ENCODE data around the gene FBXL17. TPM values are rescaled to one million over a fixed set of nuclear protein-coding genes. Genes with fewer than 3 reads are reported as not detected.

FBXL17 gene
- total RNA-seq, 1 experiment from 2014 or later, result 8.8 TPM

DNA sequence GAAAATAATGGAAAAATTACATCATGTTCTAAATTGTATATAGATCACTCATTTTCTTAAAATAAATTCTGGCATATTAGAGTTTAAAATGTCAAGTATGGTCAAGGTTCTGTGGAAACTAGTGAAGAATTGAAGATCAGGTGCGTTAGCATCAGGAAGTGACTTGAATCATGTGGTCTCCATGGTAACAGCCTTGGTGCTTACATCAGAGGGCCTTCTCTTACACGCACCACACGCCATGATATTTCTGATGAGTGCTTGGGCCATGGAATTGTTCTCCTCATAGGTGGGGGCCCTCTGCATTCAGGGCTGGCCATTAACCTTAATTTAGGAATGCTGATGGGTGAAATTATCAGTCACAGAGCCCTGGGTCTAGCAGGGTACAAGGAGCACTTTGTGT is 423.0 kb downstream of the FBXL17 start:
- no peak overlapping the region for H3K4me2 ChIP-seq (ENCODE audit: low read length)
- no peaks in the 10 kb centered on the region for H3K9me2 ChIP-seq (replicated peaks; ENCODE audit: low read length)
- H3K79me2 ChIP-seq (ENCODE audit: low read length), result no peaks in the 10 kb centered on the region
- ChIA-PET CTCF (no interaction called here), POLR2A (ENCODE audit: unreplicated experiment) (no interaction called here)
- ATAC-seq (no peak), DNase-seq (no peak)
- no peak overlapping the region for H2AFZ ChIP-seq (ENCODE audit: low read length)
- intact Hi-C loops (cut with micrococcal nuclease), result no loop called here
- TF ChIP-seq, protein P1, sequence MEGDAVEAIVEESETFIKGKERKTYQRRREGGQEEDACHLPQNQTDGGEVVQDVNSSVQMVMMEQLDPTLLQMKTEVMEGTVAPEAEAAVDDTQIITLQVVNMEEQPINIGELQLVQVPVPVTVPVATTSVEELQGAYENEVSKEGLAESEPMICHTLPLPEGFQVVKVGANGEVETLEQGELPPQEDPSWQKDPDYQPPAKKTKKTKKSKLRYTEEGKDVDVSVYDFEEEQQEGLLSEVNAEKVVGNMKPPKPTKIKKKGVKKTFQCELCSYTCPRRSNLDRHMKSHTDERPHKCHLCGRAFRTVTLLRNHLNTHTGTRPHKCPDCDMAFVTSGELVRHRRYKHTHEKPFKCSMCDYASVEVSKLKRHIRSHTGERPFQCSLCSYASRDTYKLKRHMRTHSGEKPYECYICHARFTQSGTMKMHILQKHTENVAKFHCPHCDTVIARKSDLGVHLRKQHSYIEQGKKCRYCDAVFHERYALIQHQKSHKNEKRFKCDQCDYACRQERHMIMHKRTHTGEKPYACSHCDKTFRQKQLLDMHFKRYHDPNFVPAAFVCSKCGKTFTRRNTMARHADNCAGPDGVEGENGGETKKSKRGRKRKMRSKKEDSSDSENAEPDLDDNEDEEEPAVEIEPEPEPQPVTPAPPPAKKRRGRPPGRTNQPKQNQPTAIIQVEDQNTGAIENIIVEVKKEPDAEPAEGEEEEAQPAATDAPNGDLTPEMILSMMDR (conservative IDR thresholded peaks at IDR 0.05; ENCODE audit: low read depth, low read length), result no peak
- no peak for TF ChIP-seq EZH2 (IDR thresholded peaks at IDR 0.05; ENCODE audit: low read length, unreplicated experiment)
- no peak for TF ChIP-seq EZH2phosphoT487 (IDR thresholded peaks at IDR 0.05; ENCODE audit: borderline replicate concordance, low read length)
- BruUV-seq (replicated peaks), result no TSS peak
- no peaks in the 10 kb centered on the region for H3K9me3 ChIP-seq (ENCODE audit: low read length)
- no peaks in the 10 kb centered on the region for H3F3A ChIP-seq (ENCODE audit: low read length, unreplicated experiment)
- no peak overlapping the region for H3K4me3 ChIP-seq (ENCODE audit: low read length)
- peaks cover 13% of the 10 kb centered on the region for H3K4me1 ChIP-seq (ENCODE audit: insufficient read depth, low read length)
- H3K36me3 ChIP-seq (ENCODE audit: low read depth, low read length), result no peaks in the 10 kb centered on the region
- H4K20me1 ChIP-seq (ENCODE audit: low read length), result no peaks in the 10 kb centered on the region
- no peak overlapping the region for H3K27ac ChIP-seq (ENCODE audit: low read length)
- no peaks in the 10 kb centered on the region for H3K27me3 ChIP-seq (ENCODE audit: low read length)
- H3K9ac ChIP-seq (ENCODE audit: low read length), result no peak overlapping the region

DNA sequence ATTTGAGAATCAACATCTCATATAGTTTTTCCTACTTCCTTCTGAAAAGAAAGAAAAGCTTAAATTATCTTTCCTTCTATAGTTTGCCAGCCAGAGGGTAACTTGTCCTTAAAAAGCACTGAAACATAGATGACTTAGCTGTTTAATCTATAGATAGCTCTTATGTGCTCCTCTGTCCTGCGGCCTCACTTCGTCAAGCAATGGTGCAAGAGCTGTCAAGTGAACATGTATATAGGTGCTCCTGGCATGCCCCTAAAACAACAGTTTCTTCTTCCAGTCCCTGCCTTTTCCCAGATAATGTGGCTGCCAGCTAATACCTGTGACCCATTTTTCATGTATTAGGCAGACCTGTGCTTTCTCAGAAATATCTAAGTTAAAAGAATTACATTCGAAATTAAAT is 423.5 kb downstream of the FBXL17 start:
- intact Hi-C loops (cut with micrococcal nuclease), result no loop called here
- no TSS peak for BruUV-seq (replicated peaks)
- ChIA-PET CTCF (no interaction called here), POLR2A (ENCODE audit: unreplicated experiment) (no interaction called here)
- Histone ChIP-seq H3K9me3 (ENCODE audit: low read length) (no peaks in the 10 kb centered on the region), H3K27me3 (ENCODE audit: low read length) (no peaks in the 10 kb centered on the region), H3K27ac (ENCODE audit: low read length) (no peak overlapping the region), H3K4me3 (ENCODE audit: low read length) (no peak overlapping the region), H3K9ac (ENCODE audit: low read length) (no peak overlapping the region), H4K20me1 (ENCODE audit: low read length) (no peaks in the 10 kb centered on the region), H3K4me1 (ENCODE audit: insufficient read depth, low read length) (peaks cover 13% of the 10 kb centered on the region), H3K79me2 (ENCODE audit: low read length) (no peaks in the 10 kb centered on the region), H3K36me3 (ENCODE audit: low read depth, low read length) (no peaks in the 10 kb centered on the region), H3F3A (ENCODE audit: low read length, unreplicated experiment) (no peaks in the 10 kb centered on the region), H3K4me2 (ENCODE audit: low read length) (no peak overlapping the region), H2AFZ (ENCODE audit: low read length) (no peak overlapping the region), H3K9me2 (replicated peaks; ENCODE audit: low read length) (no peaks in the 10 kb centered on the region)
- ATAC-seq (no peak), DNase-seq (no peak)
- TF ChIP-seq EZH2phosphoT487 (IDR thresholded peaks at IDR 0.05; ENCODE audit: borderline replicate concordance, low read length) (no peak), EZH2 (IDR thresholded peaks at IDR 0.05; ENCODE audit: low read length, unreplicated experiment) (no peak)
- TF ChIP-seq, protein P1 (conservative IDR thresholded peaks at IDR 0.05; ENCODE audit: low read depth, low read length), result no peak

DNA sequence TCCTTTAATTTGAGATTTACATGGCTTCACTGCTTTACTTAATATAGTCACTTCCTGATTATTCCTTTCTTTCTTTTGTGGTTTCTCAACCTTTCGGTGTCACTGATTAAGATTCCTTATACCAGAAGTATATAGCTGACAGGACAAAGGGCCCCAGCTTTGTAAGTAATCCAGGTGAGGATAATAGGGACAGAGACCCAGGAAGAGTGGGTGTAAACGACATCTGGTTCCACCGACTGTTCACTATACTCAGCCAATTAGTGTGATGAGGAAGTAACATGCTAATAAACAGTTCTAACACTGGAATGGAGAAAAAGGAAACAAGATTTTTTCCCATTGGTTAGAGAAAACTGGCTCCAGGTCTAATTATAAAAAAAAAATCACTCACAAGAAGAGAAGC is 424.8 kb downstream of the FBXL17 start:
- BruUV-seq (replicated peaks), result no TSS peak
- ATAC-seq, result no peak
- no peaks in the 10 kb centered on the region for H3F3A ChIP-seq (ENCODE audit: low read length, unreplicated experiment)

More for the DNA sequence above, 424.8 kb downstream of the FBXL17 start:
- H4K20me1 ChIP-seq (ENCODE audit: low read length), result no peaks in the 10 kb centered on the region
- intact Hi-C loops (cut with micrococcal nuclease), result no loop called here
- ChIA-PET CTCF (interaction anchor here (0.6 kb wide), 1 partner anchor 425 kb away, joined by 10 read pairs; no protein-coding TSS in a partner anchor), POLR2A (ENCODE audit: unreplicated experiment) (no interaction called here)
- H3K27me3 ChIP-seq (ENCODE audit: low read length), result no peaks in the 10 kb centered on the region
- H2AFZ ChIP-seq (ENCODE audit: low read length), result no peak overlapping the region
- no peak overlapping the region for H3K9ac ChIP-seq (ENCODE audit: low read length)
- H3K4me3 ChIP-seq (ENCODE audit: low read length), result no peak overlapping the region
- no peak for DNase-seq
- H3K9me2 ChIP-seq (replicated peaks; ENCODE audit: low read length), result no peaks in the 10 kb centered on the region
- peaks cover 13% of the 10 kb centered on the region for H3K4me1 ChIP-seq (ENCODE audit: insufficient read depth, low read length)
- no peaks in the 10 kb centered on the region for H3K36me3 ChIP-seq (ENCODE audit: low read depth, low read length)
- H3K9me3 ChIP-seq (ENCODE audit: low read length), result no peaks in the 10 kb centered on the region
- no peak overlapping the region for H3K27ac ChIP-seq (ENCODE audit: low read length)
- H3K4me2 ChIP-seq (ENCODE audit: low read length), result no peak overlapping the region
- TF ChIP-seq EZH2 (IDR thresholded peaks at IDR 0.05; ENCODE audit: low read length, unreplicated experiment), result no peak
- TF ChIP-seq, protein P1 (conservative IDR thresholded peaks at IDR 0.05; ENCODE audit: low read depth, low read length), result no peak
- no peak for TF ChIP-seq EZH2phosphoT487 (IDR thresholded peaks at IDR 0.05; ENCODE audit: borderline replicate concordance, low read length)
- no peaks in the 10 kb centered on the region for H3K79me2 ChIP-seq (ENCODE audit: low read length)
